HEK293T (cell line): ENCODE measurements around the gene TMEM202.

Source experiments
- CTCF ChIA-PET: fragments of 350-600 bp; formaldehyde crosslinking; extraction: SDS; loops from one replicate; lab custom pipeline; 2021; ENCODE audit warnings: antibody characterized with exemption, inconsistent platforms; lab: Yijun Ruan, JAX
- POLR2A ChIA-PET: fragments of 350-600 bp; formaldehyde crosslinking; extraction: SDS; loops from one replicate; lab custom pipeline; 2020; ENCODE audit warnings: antibody characterized with exemption, inconsistent platforms; lab: Yijun Ruan, JAX
- DNase-seq: peaks from one replicate; pipeline ENCODE4 v3.0.0; 2012; ENCODE audit warnings: mixed read lengths; ENCODE audit errors: extremely low spot score
- ARNT ChIP-seq: fragments of 450-650 bp; IDR thresholded peaks from 2 replicates; pipeline ENCODE4 v1.6.1; 2017; ENCODE audit warnings: mild to moderate bottlenecking
- BHLHE40 ChIP-seq: fragments of 450-650 bp; IDR thresholded peaks from 2 replicates; pipeline ENCODE4 v1.6.1; 2016; ENCODE audit warnings: mild to moderate bottlenecking, moderate library complexity, borderline replicate concordance
- CTBP1 ChIP-seq: fragments of 450-650 bp; IDR thresholded peaks from 2 replicates; pipeline ENCODE4 v1.6.1; 2016; ENCODE audit warnings: borderline replicate concordance
- ELF4 ChIP-seq: fragments of 450-650 bp; IDR thresholded peaks from 2 replicates; pipeline ENCODE4 v1.6.1; 2017; ENCODE audit warnings: antibody characterized with exemption
- FOXA1 ChIP-seq: fragments of 450-650 bp; IDR thresholded peaks from 2 replicates; pipeline ENCODE4 v1.6.1; 2016; ENCODE audit warnings: mild to moderate bottlenecking
- FOXK2 ChIP-seq: fragments of 450-650 bp; IDR thresholded peaks from 2 replicates; pipeline ENCODE4 v1.6.1; 2016; ENCODE audit warnings: mild to moderate bottlenecking
- FOXM1 ChIP-seq: fragments of 450-650 bp; IDR thresholded peaks from 2 replicates; pipeline ENCODE4 v1.6.1; 2017; ENCODE audit warnings: mild to moderate bottlenecking, borderline replicate concordance
- HDGF ChIP-seq: fragments of 450-650 bp; IDR thresholded peaks from 2 replicates; pipeline ENCODE4 v1.6.1; 2017; ENCODE audit warnings: antibody characterized with exemption, borderline replicate concordance
- L3MBTL2 ChIP-seq: fragments of 450-650 bp; conservative IDR thresholded peaks from 2 replicates; pipeline ENCODE4 v1.6.1; 2016; ENCODE audit warnings: mild to moderate bottlenecking
- LEF1 ChIP-seq: fragments of 450-650 bp; IDR thresholded peaks from 2 replicates; pipeline ENCODE4 v1.6.1; 2017; ENCODE audit warnings: mild to moderate bottlenecking, borderline replicate concordance
- NFRKB ChIP-seq: fragments of 450-650 bp; IDR thresholded peaks from 2 replicates; pipeline ENCODE4 v1.6.1; 2016; ENCODE audit warnings: mild to moderate bottlenecking, moderate library complexity
- SP1 ChIP-seq: fragments of 450-650 bp; IDR thresholded peaks from 2 replicates; pipeline ENCODE4 v1.6.1; 2017
- SUZ12 ChIP-seq: fragments of 450-650 bp; IDR thresholded peaks from 2 replicates; pipeline ENCODE4 v1.6.1; 2016; ENCODE audit warnings: mild to moderate bottlenecking
- TARDBP ChIP-seq: fragments of 450-650 bp; IDR thresholded peaks from 2 replicates; pipeline ENCODE4 v1.6.1; 2016
- ZNF384 ChIP-seq: fragments of 450-650 bp; IDR thresholded peaks from 2 replicates; pipeline ENCODE4 v1.6.1; 2016
- TF ChIP-seq, protein P1 (sequence below): fragments of 450-650 bp; IDR thresholded peaks from 2 replicates; pipeline ENCODE4 v1.6.1; 2016

Gene TMEM202

DNA sequence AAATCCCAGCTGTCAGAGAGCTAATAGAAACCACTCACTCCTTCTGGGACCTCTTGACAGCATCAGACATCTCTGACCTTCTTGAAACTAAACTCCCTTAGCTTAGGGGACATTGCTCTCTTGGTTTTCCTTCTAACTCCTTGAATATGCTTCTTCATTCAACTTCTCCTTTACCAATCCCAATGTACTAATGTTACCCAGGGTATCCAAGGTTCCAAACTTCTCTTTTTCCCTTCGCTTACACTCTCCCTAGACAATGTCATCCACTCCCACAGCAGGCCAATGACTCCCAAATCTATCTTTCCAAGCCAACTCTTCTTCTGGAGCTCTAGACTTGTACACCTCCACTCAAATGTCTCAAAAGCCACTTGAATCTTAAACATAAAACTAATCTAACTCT is 36.9 kb upstream of the TMEM202 start:
- no peak for DNase-seq
- ChIA-PET CTCF (no interaction called here), POLR2A (interaction anchor here (0.6 kb wide), 1 partner anchor 14 kb away, joined by 3 read pairs; the partner anchor contains the start of gene HEXA)
- TF ChIP-seq LEF1 (no peak), FOXA1 (no peak), L3MBTL2 (no peak), BHLHE40 (no peak), ELF4 (no peak), ZNF384 (no peak), HDGF (no peak), SUZ12 (no peak), SP1 (no peak), FOXK2 (no peak), NFRKB (no peak), ARNT (no peak), FOXM1 (no peak), CTBP1 (no peak), TARDBP (no peak)
- TF ChIP-seq, protein P1, sequence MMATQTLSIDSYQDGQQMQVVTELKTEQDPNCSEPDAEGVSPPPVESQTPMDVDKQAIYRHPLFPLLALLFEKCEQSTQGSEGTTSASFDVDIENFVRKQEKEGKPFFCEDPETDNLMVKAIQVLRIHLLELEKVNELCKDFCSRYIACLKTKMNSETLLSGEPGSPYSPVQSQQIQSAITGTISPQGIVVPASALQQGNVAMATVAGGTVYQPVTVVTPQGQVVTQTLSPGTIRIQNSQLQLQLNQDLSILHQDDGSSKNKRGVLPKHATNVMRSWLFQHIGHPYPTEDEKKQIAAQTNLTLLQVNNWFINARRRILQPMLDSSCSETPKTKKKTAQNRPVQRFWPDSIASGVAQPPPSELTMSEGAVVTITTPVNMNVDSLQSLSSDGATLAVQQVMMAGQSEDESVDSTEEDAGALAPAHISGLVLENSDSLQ: no peak

DNA sequence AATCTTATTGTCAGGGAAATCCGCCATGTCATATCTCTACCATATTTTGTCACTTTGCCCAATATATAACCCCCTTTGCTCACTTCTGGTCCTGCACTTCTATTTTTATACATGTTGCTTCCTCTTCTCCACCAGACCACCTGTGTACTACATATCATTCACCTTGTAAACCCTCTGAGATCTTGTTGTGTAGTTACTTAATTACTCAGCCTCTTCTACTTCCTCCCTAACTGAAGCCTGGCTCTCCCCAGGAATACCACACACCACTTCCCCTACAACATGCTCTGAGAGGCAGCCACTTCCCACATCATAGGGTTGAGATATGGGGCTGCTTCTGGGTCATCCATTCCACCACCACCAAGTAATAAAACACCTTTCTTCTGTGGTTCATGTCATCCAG is 32.3 kb upstream of the TMEM202 start:
- CTCF ChIA-PET: no interaction called here
- no peak for TF ChIP-seq ELF4
- no peak for TF ChIP-seq SUZ12
- no peak for TF ChIP-seq FOXA1

DNA sequence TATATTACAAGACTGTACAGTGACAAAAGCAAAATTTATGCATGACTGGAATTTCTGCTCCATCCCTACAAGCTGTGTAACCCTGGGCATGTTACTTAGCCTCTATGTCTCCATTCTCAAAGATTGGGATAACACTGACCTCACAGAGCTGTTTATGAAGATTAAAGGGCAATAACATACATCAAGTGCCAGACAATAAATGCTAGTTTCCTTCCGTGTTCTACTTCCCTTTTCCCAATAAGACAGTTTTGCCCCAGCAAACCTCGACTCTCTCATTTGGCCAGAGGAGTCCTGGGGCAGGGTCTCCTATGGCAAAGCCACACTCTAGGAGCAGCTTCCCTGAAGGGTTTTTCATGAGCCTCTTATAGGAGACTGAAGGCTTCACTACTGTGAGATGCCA is 29.8 kb upstream of the TMEM202 start:
- ChIA-PET CTCF (no interaction called here), POLR2A (no interaction called here)
- no peak for TF ChIP-seq BHLHE40
- TF ChIP-seq NFRKB: no peak
- TF ChIP-seq SUZ12: no peak
- TF ChIP-seq TARDBP: no peak
- no peak for TF ChIP-seq CTBP1
- TF ChIP-seq, protein P1: no peak
- TF ChIP-seq FOXA1: no peak
- no peak for TF ChIP-seq ELF4
- TF ChIP-seq ARNT: no peak
- TF ChIP-seq L3MBTL2: no peak
- no peak for TF ChIP-seq LEF1
- no peak for DNase-seq

More for the DNA sequence above, 32.3 kb upstream of the TMEM202 start:
- DNase-seq: no peak
- POLR2A ChIA-PET: no interaction called here

DNA sequence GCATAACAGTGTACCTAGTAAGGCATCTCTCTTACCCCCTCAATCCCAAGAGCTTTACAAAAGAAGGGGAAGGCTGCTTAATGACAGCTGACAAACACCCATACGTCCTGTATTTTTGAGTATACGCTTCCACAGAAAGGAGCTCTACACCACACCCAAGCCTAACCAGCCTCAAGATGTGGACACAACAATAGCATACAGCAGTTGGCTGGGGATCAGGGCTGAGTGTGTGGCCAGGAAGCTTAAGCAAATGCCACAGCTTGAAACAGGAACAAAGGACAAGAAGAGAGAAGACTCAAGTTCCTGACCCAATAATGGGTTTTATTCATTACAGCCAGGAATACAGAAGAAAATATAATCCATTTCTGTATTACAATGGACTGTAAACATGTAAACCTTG is 29.2 kb upstream of the TMEM202 start:
- TF ChIP-seq CTBP1: no peak
- no peak for TF ChIP-seq ARNT
- no peak for TF ChIP-seq ZNF384
- TF ChIP-seq NFRKB: no peak
- no peak for TF ChIP-seq ELF4
- TF ChIP-seq HDGF: no peak
- ChIA-PET CTCF (no interaction called here), POLR2A (no interaction called here)
- DNase-seq: no peak

DNA sequence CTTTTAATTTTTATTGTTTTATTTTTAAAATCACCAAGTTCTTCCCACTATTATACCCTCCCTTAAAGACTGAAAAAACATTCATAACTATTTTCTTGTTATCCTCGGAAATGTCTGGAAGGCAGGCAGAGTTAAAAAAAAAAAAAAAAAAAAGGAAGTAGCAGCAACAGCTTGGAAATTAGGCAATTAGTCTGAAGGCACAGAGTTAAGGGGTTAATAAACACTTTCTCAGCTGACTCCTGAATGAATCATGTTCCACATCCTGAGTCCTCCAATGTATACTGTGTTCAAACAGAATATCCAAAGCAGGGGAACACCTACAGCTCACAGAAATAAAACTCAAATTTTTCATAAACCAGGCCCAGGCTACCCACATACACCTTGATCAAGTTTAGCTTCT is 28.1 kb upstream of the TMEM202 start:
- no peak for TF ChIP-seq FOXK2
- TF ChIP-seq HDGF: no peak
- no peak for TF ChIP-seq FOXM1
- TF ChIP-seq ELF4: no peak
- no peak for TF ChIP-seq BHLHE40
- no peak for TF ChIP-seq ARNT
- TF ChIP-seq, protein P1: no peak
- TF ChIP-seq L3MBTL2: no peak
- POLR2A ChIA-PET: no interaction called here
- DNase-seq: no peak
- CTCF ChIA-PET: interaction anchor here (0.6 kb wide), 1 partner anchor 57 kb away, joined by 4 read pairs; no protein-coding TSS in a partner anchor

DNA sequence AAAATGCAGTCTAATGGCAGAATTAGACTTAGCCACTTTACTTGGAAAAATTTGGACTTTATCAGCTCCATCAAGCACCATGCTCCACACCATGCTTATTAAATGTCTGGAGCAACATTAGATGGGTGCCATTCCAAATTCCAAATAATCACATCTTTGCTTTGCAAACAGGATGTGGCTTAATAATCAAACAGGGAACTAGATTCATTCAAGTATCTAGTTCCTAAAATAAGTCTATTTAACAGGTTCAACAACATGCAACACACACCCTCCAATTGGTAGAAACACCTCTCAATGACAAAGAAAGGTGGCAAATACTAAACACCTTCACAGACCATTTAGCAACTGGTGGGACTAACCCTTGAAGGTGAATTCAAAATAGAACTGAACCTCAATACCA is 25.7 kb upstream of the TMEM202 start:
- ChIA-PET POLR2A (no interaction called here), CTCF (no interaction called here)
- no peak for TF ChIP-seq SUZ12
- no peak for TF ChIP-seq ARNT
- TF ChIP-seq FOXA1: no peak
- no peak for TF ChIP-seq NFRKB
- no peak for TF ChIP-seq L3MBTL2
- TF ChIP-seq HDGF: no peak
- TF ChIP-seq ZNF384: no peak
- TF ChIP-seq LEF1: no peak
- no peak for TF ChIP-seq SP1
- TF ChIP-seq CTBP1: no peak
- no peak for TF ChIP-seq TARDBP
- TF ChIP-seq FOXM1: no peak
- no peak for TF ChIP-seq BHLHE40
- no peak for TF ChIP-seq ELF4
- TF ChIP-seq, protein P1: no peak
- no peak for TF ChIP-seq FOXK2
- no peak for DNase-seq
